ENCODE measurements around the gene MYO18B.

DNA sequence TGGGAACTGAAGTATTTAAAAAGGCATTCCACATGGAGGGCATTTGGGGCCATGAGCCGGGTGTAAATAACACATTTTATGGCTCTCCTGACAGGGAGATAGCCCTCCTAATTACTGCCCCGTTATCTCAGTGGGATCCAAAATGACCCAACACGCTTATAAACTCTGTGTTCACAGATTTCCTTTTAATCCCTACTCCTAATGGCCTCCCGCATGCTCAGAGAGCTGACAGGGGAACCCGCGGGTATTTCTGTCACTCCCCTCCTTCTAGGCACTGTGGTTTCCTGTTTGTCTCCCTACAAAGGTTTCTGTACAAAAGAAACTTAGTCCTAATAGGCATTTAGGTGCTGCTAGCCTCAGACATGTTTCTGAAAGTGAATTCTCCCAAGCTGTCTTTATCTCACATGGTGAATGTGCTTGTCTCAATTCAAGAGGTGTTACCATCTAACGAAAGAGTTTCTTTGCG is 224.5 kb downstream of the MYO18B start:
- TF ChIP-seq SIN3A (IDR thresholded peaks at IDR 0.05; ENCODE audit: borderline replicate concordance, insufficient read depth, low read length) (no peak), TAF1 (IDR thresholded peaks at IDR 0.05; ENCODE audit: borderline replicate concordance, insufficient read depth, low read length) (no peak), POLR2AphosphoS5 (IDR thresholded peaks at IDR 0.05; ENCODE audit: low read depth, low read length) (no peak)
- TF ChIP-seq, protein P1, sequence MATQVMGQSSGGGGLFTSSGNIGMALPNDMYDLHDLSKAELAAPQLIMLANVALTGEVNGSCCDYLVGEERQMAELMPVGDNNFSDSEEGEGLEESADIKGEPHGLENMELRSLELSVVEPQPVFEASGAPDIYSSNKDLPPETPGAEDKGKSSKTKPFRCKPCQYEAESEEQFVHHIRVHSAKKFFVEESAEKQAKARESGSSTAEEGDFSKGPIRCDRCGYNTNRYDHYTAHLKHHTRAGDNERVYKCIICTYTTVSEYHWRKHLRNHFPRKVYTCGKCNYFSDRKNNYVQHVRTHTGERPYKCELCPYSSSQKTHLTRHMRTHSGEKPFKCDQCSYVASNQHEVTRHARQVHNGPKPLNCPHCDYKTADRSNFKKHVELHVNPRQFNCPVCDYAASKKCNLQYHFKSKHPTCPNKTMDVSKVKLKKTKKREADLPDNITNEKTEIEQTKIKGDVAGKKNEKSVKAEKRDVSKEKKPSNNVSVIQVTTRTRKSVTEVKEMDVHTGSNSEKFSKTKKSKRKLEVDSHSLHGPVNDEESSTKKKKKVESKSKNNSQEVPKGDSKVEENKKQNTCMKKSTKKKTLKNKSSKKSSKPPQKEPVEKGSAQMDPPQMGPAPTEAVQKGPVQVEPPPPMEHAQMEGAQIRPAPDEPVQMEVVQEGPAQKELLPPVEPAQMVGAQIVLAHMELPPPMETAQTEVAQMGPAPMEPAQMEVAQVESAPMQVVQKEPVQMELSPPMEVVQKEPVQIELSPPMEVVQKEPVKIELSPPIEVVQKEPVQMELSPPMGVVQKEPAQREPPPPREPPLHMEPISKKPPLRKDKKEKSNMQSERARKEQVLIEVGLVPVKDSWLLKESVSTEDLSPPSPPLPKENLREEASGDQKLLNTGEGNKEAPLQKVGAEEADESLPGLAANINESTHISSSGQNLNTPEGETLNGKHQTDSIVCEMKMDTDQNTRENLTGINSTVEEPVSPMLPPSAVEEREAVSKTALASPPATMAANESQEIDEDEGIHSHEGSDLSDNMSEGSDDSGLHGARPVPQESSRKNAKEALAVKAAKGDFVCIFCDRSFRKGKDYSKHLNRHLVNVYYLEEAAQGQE (IDR thresholded peaks at IDR 0.05; ENCODE audit: insufficient read depth in 1 of 2, low read depth in 2 of 2, low read length in 2 of 2): no peak

Data from PFSK-1 (cell line).